ENCODE results near the gene GAREM2. TPM values are rescaled to one million over a fixed set of nuclear protein-coding genes. Genes with fewer than 3 reads are reported as not detected.

GAREM2 gene
- polyA plus RNA-seq, 1 of the 3 experiments (the other 2 are of a cell fraction) = 3.7 TPM

DNA sequence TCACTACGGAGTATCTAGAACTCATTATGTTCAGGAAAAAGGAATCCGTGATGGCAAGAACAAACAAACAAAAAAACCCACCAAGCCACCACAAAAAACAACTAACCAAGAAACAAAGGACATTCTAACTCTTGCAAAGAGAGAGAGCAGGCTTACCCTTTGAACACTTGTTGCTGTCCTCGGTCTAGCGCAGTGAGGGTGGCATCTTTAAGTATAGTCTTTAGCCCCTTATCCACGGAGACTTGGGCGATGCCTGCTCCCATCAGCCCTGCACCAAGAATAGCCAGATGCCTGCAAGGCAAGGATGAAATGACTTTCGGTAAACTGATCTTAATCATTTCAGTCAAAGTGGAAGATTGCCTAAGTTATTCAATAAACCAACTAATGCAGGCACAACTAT lies 31.0 kb downstream of the GAREM2 start:
- 97% methylated on average over 7 of the region's 7 CpGs for WGBS (ENCODE audit: low lambda C conversion rate)
- H3K4me3 ChIP-seq (ENCODE audit: low read depth in 2 of 2, low read length in 1 of 2) = no peak overlapping the region
- H3K4me1 ChIP-seq (ENCODE audit: control insufficient read depth in 1 of 2, insufficient read depth in 2 of 2, low read depth in 1 of 2, low read length in 1 of 2) = peaks cover 0 to 3% of the 10 kb centered on the region in 2 experiments; a peak in 1 of 4 replicates
- TF ChIP-seq EP300 (IDR thresholded peaks at IDR 0.05; ENCODE audit: borderline replicate concordance in 1 of 2, low read depth in 1 of 2, low read length in 1 of 2) (no peak), TCF12 (IDR thresholded peaks at IDR 0.05) (no peak), TAF1 (IDR thresholded peaks at IDR 0.05; ENCODE audit: borderline replicate concordance, low read depth, low read length) (no peak), RCOR1 (IDR thresholded peaks at IDR 0.05; ENCODE audit: low read length) (no peak), SIN3A (IDR thresholded peaks at IDR 0.05; ENCODE audit: borderline replicate concordance, low read depth, low read length) (no peak)
- TF ChIP-seq, protein P1, sequence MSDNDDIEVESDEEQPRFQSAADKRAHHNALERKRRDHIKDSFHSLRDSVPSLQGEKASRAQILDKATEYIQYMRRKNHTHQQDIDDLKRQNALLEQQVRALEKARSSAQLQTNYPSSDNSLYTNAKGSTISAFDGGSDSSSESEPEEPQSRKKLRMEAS (IDR thresholded peaks at IDR 0.05; ENCODE audit: low read depth) = no peak
- TF ChIP-seq, protein P2, sequence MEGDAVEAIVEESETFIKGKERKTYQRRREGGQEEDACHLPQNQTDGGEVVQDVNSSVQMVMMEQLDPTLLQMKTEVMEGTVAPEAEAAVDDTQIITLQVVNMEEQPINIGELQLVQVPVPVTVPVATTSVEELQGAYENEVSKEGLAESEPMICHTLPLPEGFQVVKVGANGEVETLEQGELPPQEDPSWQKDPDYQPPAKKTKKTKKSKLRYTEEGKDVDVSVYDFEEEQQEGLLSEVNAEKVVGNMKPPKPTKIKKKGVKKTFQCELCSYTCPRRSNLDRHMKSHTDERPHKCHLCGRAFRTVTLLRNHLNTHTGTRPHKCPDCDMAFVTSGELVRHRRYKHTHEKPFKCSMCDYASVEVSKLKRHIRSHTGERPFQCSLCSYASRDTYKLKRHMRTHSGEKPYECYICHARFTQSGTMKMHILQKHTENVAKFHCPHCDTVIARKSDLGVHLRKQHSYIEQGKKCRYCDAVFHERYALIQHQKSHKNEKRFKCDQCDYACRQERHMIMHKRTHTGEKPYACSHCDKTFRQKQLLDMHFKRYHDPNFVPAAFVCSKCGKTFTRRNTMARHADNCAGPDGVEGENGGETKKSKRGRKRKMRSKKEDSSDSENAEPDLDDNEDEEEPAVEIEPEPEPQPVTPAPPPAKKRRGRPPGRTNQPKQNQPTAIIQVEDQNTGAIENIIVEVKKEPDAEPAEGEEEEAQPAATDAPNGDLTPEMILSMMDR (IDR thresholded peaks at IDR 0.05) = no peak
- TF ChIP-seq, protein P3, sequence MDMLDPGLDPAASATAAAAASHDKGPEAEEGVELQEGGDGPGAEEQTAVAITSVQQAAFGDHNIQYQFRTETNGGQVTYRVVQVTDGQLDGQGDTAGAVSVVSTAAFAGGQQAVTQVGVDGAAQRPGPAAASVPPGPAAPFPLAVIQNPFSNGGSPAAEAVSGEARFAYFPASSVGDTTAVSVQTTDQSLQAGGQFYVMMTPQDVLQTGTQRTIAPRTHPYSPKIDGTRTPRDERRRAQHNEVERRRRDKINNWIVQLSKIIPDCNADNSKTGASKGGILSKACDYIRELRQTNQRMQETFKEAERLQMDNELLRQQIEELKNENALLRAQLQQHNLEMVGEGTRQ (IDR thresholded peaks at IDR 0.05; ENCODE audit: borderline replicate concordance, low read depth, low read length) = no peak
- H3K9me3 ChIP-seq = no peaks in the 10 kb centered on the region
- no peaks in the 10 kb centered on the region for H3K9me2 ChIP-seq
- ChIA-PET POLR2A (no interaction called here), CTCF (no interaction called here)
- H2AFZ ChIP-seq (ENCODE audit: low read depth) = no peak overlapping the region
- H3K79me2 ChIP-seq (ENCODE audit: insufficient read depth) = no peaks in the 10 kb centered on the region
- H3K27ac ChIP-seq (ENCODE audit: low read depth in 2 of 2, low read length in 1 of 2) = no peak overlapping the region
- no peak overlapping the region for H3K9ac ChIP-seq
- no peaks in the 10 kb centered on the region for H4K20me1 ChIP-seq (ENCODE audit: insufficient read depth)
- H3K27me3 ChIP-seq (ENCODE audit: insufficient read depth) = no peaks in the 10 kb centered on the region
- H3K4me2 ChIP-seq = no peak overlapping the region
- H3K36me3 ChIP-seq (replicated peaks in 1 of 2; ENCODE audit: control insufficient read depth in 1 of 2, insufficient read depth in 2 of 2, low read length in 1 of 2) = peaks cover 53 to 64% of the 10 kb centered on the region in 2 experiments
- no peak for DNase-seq
- no peaks in the 10 kb centered on the region for H3F3A ChIP-seq (replicated peaks; ENCODE audit: insufficient read depth)

DNA sequence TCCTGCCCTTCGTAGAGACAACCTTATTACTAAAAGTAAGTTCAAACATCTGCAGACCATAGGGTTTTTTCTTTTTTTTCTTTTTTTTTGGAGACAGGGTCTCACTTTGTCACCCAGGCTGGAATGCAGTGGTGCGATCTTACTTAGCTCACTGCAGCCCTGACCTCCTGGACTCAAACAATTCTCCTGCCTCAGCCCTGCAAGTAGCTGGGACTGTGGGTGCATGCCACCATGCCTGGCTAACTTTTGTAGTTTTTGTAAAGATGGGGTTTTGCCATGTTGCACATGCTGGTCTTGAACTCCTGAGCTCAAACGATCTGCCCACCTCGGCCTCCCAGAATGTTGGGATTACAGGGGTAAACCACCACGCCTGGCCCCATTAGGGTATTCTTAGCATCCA lies 39.1 kb downstream of the GAREM2 start:
- H3K9me3 ChIP-seq = no peaks in the 10 kb centered on the region
- ChIA-PET POLR2A (no interaction called here), CTCF (interaction anchor here (1.0 to 1.9 kb wide), 2 partner anchors 23 to 24 kb away, joined by 3 to 7 read pairs; no protein-coding TSS in a partner anchor)
- no peaks in the 10 kb centered on the region for H4K20me1 ChIP-seq (ENCODE audit: insufficient read depth)
- no peak for DNase-seq
- H3F3A ChIP-seq (replicated peaks; ENCODE audit: insufficient read depth) = no peaks in the 10 kb centered on the region
- WGBS (ENCODE audit: low lambda C conversion rate) = 97% methylated on average over 5 of the region's 5 CpGs
- no peaks in the 10 kb centered on the region for H3K9me2 ChIP-seq
- no peaks in the 10 kb centered on the region for H3K4me1 ChIP-seq (ENCODE audit: control insufficient read depth in 1 of 2, insufficient read depth in 2 of 2, low read depth in 1 of 2, low read length in 1 of 2)
- no peak overlapping the region for H3K27ac ChIP-seq (ENCODE audit: low read depth in 2 of 2, low read length in 1 of 2)
- H3K27me3 ChIP-seq (ENCODE audit: insufficient read depth) = no peaks in the 10 kb centered on the region
- no peaks in the 10 kb centered on the region for H3K79me2 ChIP-seq (ENCODE audit: insufficient read depth)
- H3K36me3 ChIP-seq (replicated peaks in 1 of 2; ENCODE audit: control insufficient read depth in 1 of 2, insufficient read depth in 2 of 2, low read length in 1 of 2) = peaks cover 75 to 85% of the 10 kb centered on the region in 2 experiments
- H3K4me2 ChIP-seq = no peak overlapping the region
- no peak for TF ChIP-seq RFX5 (IDR thresholded peaks at IDR 0.05; ENCODE audit: low read length)
- TF ChIP-seq RXRA (IDR thresholded peaks at IDR 0.05; ENCODE audit: borderline replicate concordance, low read depth) = no peak
- no peak for TF ChIP-seq SIN3A (IDR thresholded peaks at IDR 0.05; ENCODE audit: borderline replicate concordance, low read depth, low read length)
- TF ChIP-seq, protein P1 (IDR thresholded peaks at IDR 0.05; ENCODE audit: low read depth) = no peak
- TF ChIP-seq EZH2phosphoT487 (IDR thresholded peaks at IDR 0.05; ENCODE audit: borderline replicate concordance, low read depth) = no peak
- TF ChIP-seq FOXJ3 (CRISPR knock-in tag; IDR thresholded peaks at IDR 0.05) = no peak
- TF ChIP-seq, protein P4, sequence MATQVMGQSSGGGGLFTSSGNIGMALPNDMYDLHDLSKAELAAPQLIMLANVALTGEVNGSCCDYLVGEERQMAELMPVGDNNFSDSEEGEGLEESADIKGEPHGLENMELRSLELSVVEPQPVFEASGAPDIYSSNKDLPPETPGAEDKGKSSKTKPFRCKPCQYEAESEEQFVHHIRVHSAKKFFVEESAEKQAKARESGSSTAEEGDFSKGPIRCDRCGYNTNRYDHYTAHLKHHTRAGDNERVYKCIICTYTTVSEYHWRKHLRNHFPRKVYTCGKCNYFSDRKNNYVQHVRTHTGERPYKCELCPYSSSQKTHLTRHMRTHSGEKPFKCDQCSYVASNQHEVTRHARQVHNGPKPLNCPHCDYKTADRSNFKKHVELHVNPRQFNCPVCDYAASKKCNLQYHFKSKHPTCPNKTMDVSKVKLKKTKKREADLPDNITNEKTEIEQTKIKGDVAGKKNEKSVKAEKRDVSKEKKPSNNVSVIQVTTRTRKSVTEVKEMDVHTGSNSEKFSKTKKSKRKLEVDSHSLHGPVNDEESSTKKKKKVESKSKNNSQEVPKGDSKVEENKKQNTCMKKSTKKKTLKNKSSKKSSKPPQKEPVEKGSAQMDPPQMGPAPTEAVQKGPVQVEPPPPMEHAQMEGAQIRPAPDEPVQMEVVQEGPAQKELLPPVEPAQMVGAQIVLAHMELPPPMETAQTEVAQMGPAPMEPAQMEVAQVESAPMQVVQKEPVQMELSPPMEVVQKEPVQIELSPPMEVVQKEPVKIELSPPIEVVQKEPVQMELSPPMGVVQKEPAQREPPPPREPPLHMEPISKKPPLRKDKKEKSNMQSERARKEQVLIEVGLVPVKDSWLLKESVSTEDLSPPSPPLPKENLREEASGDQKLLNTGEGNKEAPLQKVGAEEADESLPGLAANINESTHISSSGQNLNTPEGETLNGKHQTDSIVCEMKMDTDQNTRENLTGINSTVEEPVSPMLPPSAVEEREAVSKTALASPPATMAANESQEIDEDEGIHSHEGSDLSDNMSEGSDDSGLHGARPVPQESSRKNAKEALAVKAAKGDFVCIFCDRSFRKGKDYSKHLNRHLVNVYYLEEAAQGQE (IDR thresholded peaks at IDR 0.05; ENCODE audit: low read depth, low read length) = no peak
- TF ChIP-seq YY1 (IDR thresholded peaks at IDR 0.05; ENCODE audit: low read depth) = no peak
- no peak for TF ChIP-seq GABPA (IDR thresholded peaks at IDR 0.05; ENCODE audit: low read depth)
- TF ChIP-seq, protein P3 (IDR thresholded peaks at IDR 0.05; ENCODE audit: borderline replicate concordance, low read depth, low read length) = no peak
- TF ChIP-seq JUND (IDR thresholded peaks at IDR 0.05) = no peak
- no peak for TF ChIP-seq MEF2A (IDR thresholded peaks at IDR 0.05; ENCODE audit: borderline replicate concordance, low read depth)
- TF ChIP-seq MXI1 (IDR thresholded peaks at IDR 0.05; ENCODE audit: low read depth, low read length) = no peak
- no peak for TF ChIP-seq FOSL2 (IDR thresholded peaks at IDR 0.05; ENCODE audit: borderline replicate concordance, low read depth)
- no peak overlapping the region for H2AFZ ChIP-seq (ENCODE audit: low read depth)
- no peak overlapping the region for H3K4me3 ChIP-seq (ENCODE audit: low read depth in 2 of 2, low read length in 1 of 2)
- no peak overlapping the region for H3K9ac ChIP-seq
